GM23338 (cell line): ENCODE data around the gene SEC14L1. TPM values are rescaled to one million over a fixed set of nuclear protein-coding genes. Genes with fewer than 3 reads are reported as not detected.

Experiments
- ATAC-seq: fragments of 200-7000 bp; cut with Tn5 transposase; 3 replicates; pipeline ENCODE4 v1.9.1; 2020
- DNase-seq: peaks from one replicate; pipeline ENCODE4 v3.0.0-alpha.2; 2015; ENCODE audit warnings: low spot score
- H2AFZ ChIP-seq: fragments of 200-600 bp; sonication (generic); 2 replicates; pipeline ENCODE4 v1.8.0; 2016; ENCODE audit warnings: antibody characterized with exemption, mild to moderate bottlenecking, moderate library complexity
- H3F3A ChIP-seq: fragments of 200-600 bp; sonication (generic); replicated peaks from 2 replicates; pipeline ENCODE4 v1.8.0; 2017; ENCODE audit warnings: antibody characterized with exemption, mixed run types, low read depth
- H3K27ac ChIP-seq: fragments of 200-600 bp; sonication (generic); 2 replicates; pipeline ENCODE4 v1.6.1; 2016; ENCODE audit warnings: low read depth
- H3K27me3 ChIP-seq: fragments of 200-600 bp; sonication (generic); 2 replicates; pipeline ENCODE4 v1.8.0; 2016; ENCODE audit warnings: mild to moderate bottlenecking, mixed run types, moderate library complexity; ENCODE audit not compliant: insufficient read depth
- H3K36me3 ChIP-seq: fragments of 200-600 bp; sonication (generic); 2 replicates; pipeline ENCODE4 v1.8.0; 2016; ENCODE audit warnings: mild to moderate bottlenecking; ENCODE audit not compliant: insufficient read depth
- H3K4me1 ChIP-seq: fragments of 200-600 bp; sonication (generic); 2 replicates; pipeline ENCODE4 v1.8.0; 2016; ENCODE audit warnings: mild to moderate bottlenecking, moderate library complexity; ENCODE audit not compliant: insufficient read depth
- H3K4me2 ChIP-seq: fragments of 200-600 bp; sonication (generic); 2 replicates; pipeline ENCODE4 v1.7.1; 2017; ENCODE audit warnings: mixed run types
- H3K4me3 ChIP-seq: fragments of 200-600 bp; sonication (generic); 2 replicates; pipeline ENCODE4 v1.6.1; 2016; ENCODE audit warnings: mixed run types
- H3K79me2 ChIP-seq: fragments of 200-600 bp; sonication (generic); replicated peaks from 2 replicates; pipeline ENCODE4 v1.8.0; 2017; ENCODE audit warnings: mild to moderate bottlenecking; ENCODE audit not compliant: insufficient read depth
- H3K9me2 ChIP-seq: fragments of 200-600 bp; sonication (generic); 2 replicates; pipeline ENCODE4 v1.8.0; 2017; ENCODE audit not compliant: insufficient read depth
- H4K20me1 ChIP-seq: fragments of 200-600 bp; sonication (generic); replicated peaks from 2 replicates; pipeline ENCODE4 v1.8.0; 2017; ENCODE audit warnings: mild to moderate bottlenecking; ENCODE audit not compliant: insufficient read depth
- H3K27ac Mint-ChIP-seq: 2 replicates; pipeline ENCODE4 v1.8.0; 2020; ENCODE audit warnings: inconsistent platforms, mild to moderate bottlenecking, moderate library complexity, mixed read lengths
- H3K27me3 Mint-ChIP-seq: 3 replicates; pipeline ENCODE4 v1.8.0; 2022; ENCODE audit warnings: low read depth, mild to moderate bottlenecking, moderate library complexity, mixed read lengths, inconsistent platforms; ENCODE audit not compliant: insufficient read depth, poor library complexity
- H3K36me3 Mint-ChIP-seq: 3 replicates; pipeline ENCODE4 v1.8.0; 2021; ENCODE audit warnings: low read depth, mild to moderate bottlenecking, inconsistent platforms, moderate library complexity, mixed read lengths
- H3K4me1 Mint-ChIP-seq: 3 replicates; pipeline ENCODE4 v1.8.0; 2020; ENCODE audit warnings: mild to moderate bottlenecking, inconsistent platforms, mixed read lengths
- H3K4me3 Mint-ChIP-seq: 3 replicates; pipeline ENCODE4 v1.8.0; 2021; ENCODE audit warnings: moderate library complexity, mild to moderate bottlenecking, inconsistent platforms, mixed read lengths
- H3K9me3 Mint-ChIP-seq: 3 replicates; pipeline ENCODE4 v1.8.0; 2020; ENCODE audit warnings: moderate library complexity, mild to moderate bottlenecking, inconsistent platforms, mixed read lengths
- ETS1 ChIP-seq: IDR thresholded peaks from 2 replicates; pipeline ENCODE4 v1.6.1; 2016; ENCODE audit warnings: antibody characterized with exemption
- EZH2 ChIP-seq: fragments of 200-600 bp; sonication (generic); IDR thresholded peaks from one replicate; pipeline ENCODE4 v1.8.0; 2017; ENCODE audit warnings: antibody characterized with exemption, mild to moderate bottlenecking, low read depth; ENCODE audit not compliant: unreplicated experiment
- JUNB ChIP-seq: IDR thresholded peaks from one replicate; pipeline ENCODE4 v1.6.1; 2016; ENCODE audit warnings: antibody characterized with exemption; ENCODE audit not compliant: unreplicated experiment
- NANOG ChIP-seq: IDR thresholded peaks from 2 replicates; pipeline ENCODE4 v1.6.1; 2016; ENCODE audit warnings: antibody characterized with exemption, borderline replicate concordance
- POLR2AphosphoS5 ChIP-seq: IDR thresholded peaks from 2 replicates; pipeline ENCODE4 v1.6.1; 2016; ENCODE audit warnings: antibody characterized with exemption, low read depth
- REST ChIP-seq: IDR thresholded peaks from one replicate; pipeline ENCODE4 v1.6.1; 2018; ENCODE audit warnings: antibody characterized with exemption; ENCODE audit not compliant: unreplicated experiment
- STAT1 ChIP-seq: IDR thresholded peaks from one replicate; pipeline ENCODE4 v1.6.1; 2016; ENCODE audit warnings: antibody characterized with exemption; ENCODE audit not compliant: unreplicated experiment
- ZNF114 ChIP-seq: fragments of 250-450 bp; sonication (Bioruptor Pico); IDR thresholded peaks from 2 replicates; pipeline ENCODE4 v1.5.0; 2020; ENCODE audit warnings: mild to moderate bottlenecking, moderate library complexity
- polyA plus RNA-seq: library from polyadenylated mRNA; unstranded; fragments of >200 nt; fragmentation: Nextera tagmentation; extraction: Ambion mirVana; gene quantifications from 2 replicates; pipeline ENCODE4 v1.2.1, GENCODE V29; 2016
- total RNA-seq: library from RNA; depleted of rRNA; stranded (reverse); fragments of >200 nt; shearing (Covaris generic); gene quantifications from 2 replicates; pipeline ENCODE4 v1.2.3, GENCODE V29; 2014
- TF ChIP-seq, protein P1 (sequence below), 2 experiments: fragments of 200-600 bp in 1 of 2; sonication (generic) in 1 of 2; conservative IDR thresholded peaks; 2 replicates each; pipeline versions ENCODE4 v1.5.1 to v1.6.1; 2016 to 2017; ENCODE audit warnings: antibody characterized with exemption in 2 of 2, low read depth in 2 of 2, mild to moderate bottlenecking in 2 of 2, moderate library complexity in 1 of 2

Gene SEC14L1
- total and polyA plus RNA-seq, 2 experiments from 2014 or later: 26.8 to 54.8 TPM

DNA sequence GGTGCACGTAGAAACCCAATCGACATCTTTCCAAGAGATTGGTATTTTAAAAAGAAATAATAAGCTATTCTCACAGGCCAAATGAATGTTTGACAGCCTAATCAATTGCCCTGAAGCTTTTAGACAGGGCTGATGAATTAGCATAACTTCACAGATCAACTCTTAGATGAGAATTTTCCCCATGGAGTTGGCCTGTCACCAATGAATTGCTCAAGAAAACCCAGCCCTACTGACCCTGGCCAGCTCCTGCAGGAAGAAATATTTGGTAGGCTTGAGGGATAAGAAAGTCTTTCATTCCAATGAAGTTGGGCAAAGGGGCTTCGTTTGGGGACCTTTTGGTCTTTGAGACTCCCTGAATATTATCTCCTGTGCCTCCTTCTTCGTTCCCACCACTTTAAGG lies 23.4 kb upstream of the SEC14L1 start (continued):
- TF ChIP-seq REST (no peak), ZNF114 (CRISPR knock-in tag) (no peak), STAT1 (no peak), EZH2 (no peak), POLR2AphosphoS5 (no peak), JUNB (no peak)
- TF ChIP-seq, protein P1, sequence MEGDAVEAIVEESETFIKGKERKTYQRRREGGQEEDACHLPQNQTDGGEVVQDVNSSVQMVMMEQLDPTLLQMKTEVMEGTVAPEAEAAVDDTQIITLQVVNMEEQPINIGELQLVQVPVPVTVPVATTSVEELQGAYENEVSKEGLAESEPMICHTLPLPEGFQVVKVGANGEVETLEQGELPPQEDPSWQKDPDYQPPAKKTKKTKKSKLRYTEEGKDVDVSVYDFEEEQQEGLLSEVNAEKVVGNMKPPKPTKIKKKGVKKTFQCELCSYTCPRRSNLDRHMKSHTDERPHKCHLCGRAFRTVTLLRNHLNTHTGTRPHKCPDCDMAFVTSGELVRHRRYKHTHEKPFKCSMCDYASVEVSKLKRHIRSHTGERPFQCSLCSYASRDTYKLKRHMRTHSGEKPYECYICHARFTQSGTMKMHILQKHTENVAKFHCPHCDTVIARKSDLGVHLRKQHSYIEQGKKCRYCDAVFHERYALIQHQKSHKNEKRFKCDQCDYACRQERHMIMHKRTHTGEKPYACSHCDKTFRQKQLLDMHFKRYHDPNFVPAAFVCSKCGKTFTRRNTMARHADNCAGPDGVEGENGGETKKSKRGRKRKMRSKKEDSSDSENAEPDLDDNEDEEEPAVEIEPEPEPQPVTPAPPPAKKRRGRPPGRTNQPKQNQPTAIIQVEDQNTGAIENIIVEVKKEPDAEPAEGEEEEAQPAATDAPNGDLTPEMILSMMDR (conservative IDR thresholded peaks at IDR 0.05; ENCODE audit: low read depth in 2 of 2): no peak

DNA sequence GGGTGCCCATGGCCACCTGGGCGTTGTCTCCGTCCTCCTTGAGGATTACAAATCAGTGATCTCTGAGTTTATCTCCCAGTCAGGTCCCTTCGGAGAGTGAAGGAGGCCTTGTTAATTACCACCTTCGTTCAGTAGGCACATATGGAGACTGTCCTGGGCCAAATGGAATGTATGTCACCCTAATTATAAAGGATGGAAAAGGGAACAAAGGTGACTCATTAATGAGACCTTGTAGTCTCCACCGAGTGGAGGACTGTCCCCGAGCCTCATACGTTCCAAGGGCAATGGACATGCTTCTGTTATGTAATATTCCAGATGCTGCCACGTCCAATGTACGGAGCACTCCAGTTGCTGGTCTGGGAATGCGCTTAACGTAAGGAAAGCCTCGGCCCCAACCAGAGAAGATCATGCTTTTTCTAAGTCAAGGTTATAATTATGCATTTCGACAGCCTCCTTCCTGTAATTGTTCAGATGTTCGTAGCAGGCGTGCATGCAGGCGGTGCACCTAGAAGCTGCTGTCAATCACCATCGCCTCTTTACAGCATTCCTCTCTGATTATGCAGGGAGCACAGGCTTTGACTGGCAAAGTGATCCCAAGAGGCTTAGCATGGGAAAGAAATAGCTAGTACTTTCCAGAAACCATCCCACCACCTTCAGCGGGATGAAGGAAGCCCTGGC lies 22.4 kb upstream of the SEC14L1 start:
- H3K36me3 Mint-ChIP-seq: no peaks in the 10 kb centered on the region

More for the DNA sequence above, 22.4 kb upstream of the SEC14L1 start:
- Histone ChIP-seq H3K27ac (no peak overlapping the region), H3K4me3 (no peak overlapping the region), H4K20me1 (no peaks in the 10 kb centered on the region), H3K4me1 (no peaks in the 10 kb centered on the region), H2AFZ (no peak overlapping the region), H3K36me3 (no peaks in the 10 kb centered on the region), H3K4me2 (no peak overlapping the region), H3K9me2 (no peaks in the 10 kb centered on the region), H3F3A (no peaks in the 10 kb centered on the region), H3K79me2 (no peaks in the 10 kb centered on the region), H3K27me3 (no peaks in the 10 kb centered on the region)
- ATAC-seq (no peak), DNase-seq (no peak)
- no peaks in the 10 kb centered on the region for H3K9me3 Mint-ChIP-seq
- TF ChIP-seq NANOG (no peak), REST (no peak), ETS1 (no peak)
- peaks cover 4% of the 10 kb centered on the region for H3K27me3 Mint-ChIP-seq
- no peak overlapping the region for H3K4me3 Mint-ChIP-seq
- H3K4me1 Mint-ChIP-seq: no peaks in the 10 kb centered on the region
- no peak overlapping the region for H3K27ac Mint-ChIP-seq
